ENCODE measurements around the gene POLA1.

DNA sequence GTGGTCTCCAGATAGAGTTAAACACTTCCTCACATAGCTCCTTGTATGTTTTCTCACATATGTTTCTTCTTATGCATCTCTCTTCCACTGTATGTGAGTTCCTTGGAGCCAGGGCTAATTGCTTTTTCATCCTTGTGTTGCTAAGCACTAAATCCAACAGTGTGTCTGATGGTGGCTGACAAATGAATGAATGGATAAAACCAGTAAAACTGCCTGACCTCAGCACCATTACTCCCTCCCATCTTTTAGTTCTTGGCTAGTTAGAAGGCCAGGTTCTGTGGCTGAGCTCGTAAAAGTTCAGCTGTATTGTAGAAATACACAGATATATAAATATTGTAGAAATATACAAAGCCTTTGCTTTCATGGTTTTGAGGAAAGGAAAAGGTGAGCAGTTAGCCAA, 271.7 kb downstream of the POLA1 start:
- TF ChIP-seq CTCF (conservative IDR thresholded peaks at IDR 0.05) = no peak
- no peak for TF ChIP-seq ZFX (IDR thresholded peaks at IDR 0.05)

Measured in C4-2B (cell line).